Mesenchymal stem cell (in vitro differentiated cells and primary cell): ENCODE data around the gene DNMT1.

Experiments
- DNase-seq: peaks from one replicate; pipeline ENCODE4 v3.0.0-alpha.2; 2013
- H2AFZ ChIP-seq: one replicate; pipeline ENCODE4 v1.6.1; 2013; ENCODE audit warnings: low read depth, mild to moderate bottlenecking, control low read depth, inconsistent platforms, low read length, moderate library complexity
- H2AK5ac ChIP-seq: 2 replicates; pipeline ENCODE4 v1.6.1; 2013; ENCODE audit warnings: low read length, moderate library complexity, mild to moderate bottlenecking, inconsistent platforms; ENCODE audit not compliant: severe bottlenecking
- H2BK120ac ChIP-seq: one replicate; pipeline ENCODE4 v1.6.1; 2013; ENCODE audit warnings: low read depth, mild to moderate bottlenecking, inconsistent platforms, low read length, moderate library complexity
- H2BK12ac ChIP-seq, 2 experiments: one replicate each; pipeline ENCODE4 v1.6.1; 2013; ENCODE audit warnings: inconsistent platforms in 2 of 2, low read length in 2 of 2, mild to moderate bottlenecking in 2 of 2, moderate library complexity in 2 of 2, control low read depth in 1 of 2
- H2BK15ac ChIP-seq: one replicate; pipeline ENCODE4 v1.6.1; 2013; ENCODE audit warnings: mild to moderate bottlenecking, low read depth, inconsistent platforms; ENCODE audit not compliant: poor library complexity, severe bottlenecking
- H2BK5ac ChIP-seq: 2 replicates; pipeline ENCODE4 v1.6.1; 2013; ENCODE audit warnings: low read depth, mild to moderate bottlenecking, low read length, control low read depth, inconsistent platforms; ENCODE audit not compliant: poor library complexity, severe bottlenecking
- H3K14ac ChIP-seq, 2 experiments: one replicate each; pipeline ENCODE4 v1.6.1; 2013; ENCODE audit warnings: inconsistent platforms in 2 of 2, low read length in 2 of 2, control low read depth in 1 of 2, mild to moderate bottlenecking in 1 of 2, moderate library complexity in 1 of 2
- H3K18ac ChIP-seq, 2 experiments: one replicate each; pipeline ENCODE4 v1.6.1; 2013; ENCODE audit warnings: inconsistent platforms in 2 of 2, low read length in 2 of 2, control low read depth in 1 of 2, low read depth in 1 of 2, mild to moderate bottlenecking in 1 of 2
- H3K23ac ChIP-seq, 2 experiments: one replicate each; pipeline ENCODE4 v1.6.1; 2013; ENCODE audit warnings: inconsistent platforms in 2 of 2, low read length in 2 of 2, mild to moderate bottlenecking in 2 of 2, moderate library complexity in 2 of 2, control low read depth in 1 of 2
- H3K27ac ChIP-seq: 2 replicates; pipeline ENCODE4 v1.5.1; 2013; ENCODE audit warnings: mild to moderate bottlenecking, moderate library complexity, low read length, control low read depth, inconsistent platforms; ENCODE audit not compliant: poor library complexity, severe bottlenecking
- H3K27me3 ChIP-seq, 2 experiments: 2 replicates each; pipeline versions ENCODE4 v1.6.1 to v1.7.0; 2013; ENCODE audit warnings: low read length in 2 of 2, mild to moderate bottlenecking in 2 of 2, moderate library complexity in 2 of 2, control low read depth in 1 of 2, inconsistent platforms in 1 of 2; ENCODE audit not compliant: control insufficient read depth in 1 of 2, insufficient read depth in 1 of 2
- H3K36me3 ChIP-seq, 2 experiments: 2 replicates each; pipeline versions ENCODE4 v1.6.1 to v1.7.0; 2013; ENCODE audit warnings: low read length in 2 of 2, control low read depth in 1 of 2, inconsistent platforms in 1 of 2, low read depth in 1 of 2, mild to moderate bottlenecking in 1 of 2; ENCODE audit not compliant: insufficient read depth in 2 of 2, control insufficient read depth in 1 of 2
- H3K4ac ChIP-seq, 2 experiments: one replicate each; pipeline ENCODE4 v1.6.1; 2013; ENCODE audit warnings: inconsistent platforms in 2 of 2, low read length in 2 of 2, mild to moderate bottlenecking in 2 of 2, moderate library complexity in 2 of 2, control low read depth in 1 of 2, low read depth in 1 of 2
- H3K4me1 ChIP-seq: 2 replicates; pipeline ENCODE4 v1.6.1; 2013; ENCODE audit warnings: low read depth, low read length, control low read depth; ENCODE audit not compliant: control insufficient read depth, insufficient read depth
- H3K4me2 ChIP-seq: 2 replicates; pipeline ENCODE4 v1.6.1; 2013; ENCODE audit warnings: low read length, mild to moderate bottlenecking, inconsistent platforms; ENCODE audit not compliant: poor library complexity, severe bottlenecking
- H3K4me3 ChIP-seq, 2 experiments: 2 replicates each; pipeline versions ENCODE4 v1.5.1 to v1.7.0; 2013; ENCODE audit warnings: low read length in 2 of 2, mild to moderate bottlenecking in 2 of 2, control low read depth in 1 of 2, low read depth in 1 of 2; ENCODE audit not compliant: insufficient read depth in 1 of 2
- H3K79me1 ChIP-seq: replicated peaks from 2 replicates; pipeline ENCODE4 v1.6.1; 2013; ENCODE audit warnings: mild to moderate bottlenecking, control low read depth, low read length, inconsistent platforms; ENCODE audit not compliant: poor library complexity, severe bottlenecking
- H3K9ac ChIP-seq: 2 replicates; pipeline ENCODE4 v1.7.0; 2013; ENCODE audit warnings: mild to moderate bottlenecking, low read length, moderate library complexity
- H3K9me3 ChIP-seq: 2 replicates; pipeline ENCODE4 v1.7.0; 2013; ENCODE audit warnings: mild to moderate bottlenecking, low read length; ENCODE audit not compliant: control insufficient read depth
- H4K8ac ChIP-seq: one replicate; pipeline ENCODE4 v1.6.1; 2013; ENCODE audit warnings: inconsistent platforms, mild to moderate bottlenecking, low read length, moderate library complexity
- H4K91ac ChIP-seq: one replicate; pipeline ENCODE4 v1.6.1; 2013; ENCODE audit warnings: mild to moderate bottlenecking, low read length, inconsistent platforms
- WGBS: methylation state at CpG from one replicate; pipeline ENCODE4 v1.1.7; 2013; ENCODE audit warnings: mixed read lengths; 5-methylcytosine and 5-hydroxymethylcytosine counted together

Gene DNMT1

DNA sequence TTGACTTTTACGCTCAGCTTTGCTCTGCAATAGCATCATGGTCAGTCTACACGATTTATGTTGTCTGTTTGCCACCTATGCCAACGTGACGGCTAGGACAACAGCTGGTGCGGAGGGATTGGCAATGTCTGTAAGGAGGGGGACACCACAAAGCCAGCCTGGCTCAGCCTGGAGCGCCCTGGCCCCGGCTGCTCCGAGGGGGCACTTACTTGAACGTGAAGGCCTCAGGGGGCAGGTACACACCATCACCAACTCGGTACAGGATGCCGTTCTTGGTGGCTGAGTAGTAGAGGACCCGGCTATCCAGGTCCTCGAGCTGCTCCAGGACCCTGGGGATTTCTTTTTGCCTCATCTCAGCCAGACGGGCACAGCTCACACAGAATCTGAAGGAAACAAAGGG, 48.6 kb downstream of the DNMT1 start:
- Histone ChIP-seq H3K4me1 (no peaks in the 10 kb centered on the region), H3K18ac (no peak overlapping the region), H2AFZ (no peak overlapping the region), H3K14ac (no peak overlapping the region), H3K27me3 (no peaks in the 10 kb centered on the region), H2BK15ac (no peak overlapping the region), H4K8ac (no peak overlapping the region), H3K4me3 (no peak overlapping the region), H3K23ac (no peak overlapping the region), H2BK120ac (no peak overlapping the region), H3K9me3 (no peaks in the 10 kb centered on the region), H2AK5ac (no peak overlapping the region), H3K4ac (no peak overlapping the region), H2BK5ac (no peak overlapping the region), H3K9ac (no peak overlapping the region), H2BK12ac (no peak overlapping the region), H3K36me3 (peaks cover 78 to 86% of the 10 kb centered on the region in 2 experiments), H3K4me2 (no peak overlapping the region), H3K79me1 (peaks cover 23% of the 10 kb centered on the region), H4K91ac (no peak overlapping the region), H3K27ac (no peak overlapping the region)
- 96% methylated on average over 14 of the region's 14 CpGs for WGBS
- no peak for DNase-seq

DNA sequence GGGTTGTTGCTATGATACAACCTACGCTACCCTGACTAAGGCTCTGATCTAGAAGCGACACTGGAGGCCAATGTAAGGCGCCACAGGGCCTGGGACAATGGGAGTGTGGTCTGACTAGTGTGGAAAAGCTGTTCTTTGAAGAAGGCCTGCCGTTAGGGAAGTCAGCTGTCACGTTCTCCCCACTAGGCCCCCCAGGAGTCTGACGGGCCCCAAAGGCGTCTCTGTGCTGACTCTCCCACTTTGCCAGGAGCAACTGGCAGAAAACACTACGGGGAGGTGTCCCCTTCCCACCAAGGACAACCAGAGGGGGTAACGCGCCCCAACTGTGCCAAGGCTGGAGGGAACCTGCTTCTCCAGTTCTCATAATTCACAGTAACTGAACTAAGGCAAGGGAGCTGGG, 49.7 kb downstream of the DNMT1 start:
- DNase-seq: no peak
- Histone ChIP-seq H3K14ac (no peak overlapping the region), H3K9me3 (no peaks in the 10 kb centered on the region), H2BK5ac (no peak overlapping the region), H2AFZ (no peak overlapping the region), H2AK5ac (no peak overlapping the region), H3K4ac (no peak overlapping the region), H3K27me3 (no peaks in the 10 kb centered on the region), H3K4me1 (no peaks in the 10 kb centered on the region), H3K79me1 (peaks cover 23% of the 10 kb centered on the region), H2BK15ac (no peak overlapping the region), H3K27ac (no peak overlapping the region), H3K36me3 (peaks cover 76 to 84% of the 10 kb centered on the region in 2 experiments), H3K18ac (no peak overlapping the region), H2BK120ac (no peak overlapping the region), H3K23ac (no peak overlapping the region), H3K4me3 (no peak overlapping the region), H3K9ac (no peak overlapping the region), H4K91ac (no peak overlapping the region), H2BK12ac (no peak overlapping the region), H3K4me2 (no peak overlapping the region), H4K8ac (no peak overlapping the region)
- WGBS: 97% methylated on average over 10 of the region's 10 CpGs

DNA sequence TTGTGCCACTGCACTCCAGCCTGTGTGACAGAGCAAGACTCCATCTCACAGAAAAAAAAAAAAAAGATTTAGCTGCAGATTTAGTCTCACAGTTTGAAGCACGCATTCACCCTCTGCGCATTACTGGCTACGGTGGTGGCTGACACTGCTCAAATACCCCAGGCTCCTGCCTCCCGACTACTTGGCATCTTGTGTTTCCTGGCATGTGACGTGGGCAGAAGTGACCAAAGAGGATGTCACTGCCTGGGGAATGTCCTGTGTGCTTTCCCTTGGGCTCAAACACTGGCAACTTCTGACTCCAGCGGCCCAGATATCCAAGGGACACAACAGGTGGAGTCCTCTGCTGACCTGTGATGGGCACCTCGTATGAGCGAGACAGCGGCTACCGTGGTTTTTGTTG, 50.4 kb downstream of the DNMT1 start:
- Histone ChIP-seq H2AFZ (no peak overlapping the region), H3K4me2 (no peak overlapping the region), H3K9ac (no peak overlapping the region), H3K27me3 (no peaks in the 10 kb centered on the region), H3K4ac (no peak overlapping the region), H2BK15ac (no peak overlapping the region), H3K36me3 (peaks cover 79 to 84% of the 10 kb centered on the region in 2 experiments), H4K91ac (no peak overlapping the region), H2BK12ac (no peak overlapping the region), H2BK5ac (no peak overlapping the region), H3K9me3 (no peaks in the 10 kb centered on the region), H4K8ac (no peak overlapping the region), H3K14ac (no peak overlapping the region), H3K23ac (no peak overlapping the region), H3K79me1 (peaks cover 21% of the 10 kb centered on the region), H3K27ac (no peak overlapping the region), H3K18ac (no peak overlapping the region), H3K4me1 (no peaks in the 10 kb centered on the region), H3K4me3 (no peak overlapping the region), H2AK5ac (no peak overlapping the region), H2BK120ac (no peak overlapping the region)
- no peak for DNase-seq
- 98% methylated on average over 10 of the region's 10 CpGs for WGBS

DNA sequence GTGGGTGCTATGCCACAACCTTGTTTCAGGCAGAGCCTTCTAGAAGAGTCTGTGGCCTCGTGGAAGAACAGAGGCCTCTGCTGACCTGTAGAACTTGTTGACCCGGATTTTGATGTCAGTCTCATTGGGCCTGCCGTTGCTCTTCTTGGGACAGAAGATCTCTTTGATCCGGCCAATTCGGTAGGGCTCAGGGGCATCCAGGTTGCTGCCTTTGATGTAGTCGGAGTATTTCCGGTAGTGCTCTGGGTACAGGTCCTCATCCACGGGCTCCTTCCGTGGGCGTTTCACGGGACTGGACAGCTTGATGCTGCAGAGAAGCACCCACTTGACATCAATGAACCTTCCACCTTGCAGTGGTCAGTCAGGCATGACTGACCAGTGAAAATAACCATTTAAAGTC, 51.1 kb downstream of the DNMT1 start:
- Histone ChIP-seq H2AK5ac (no peak overlapping the region), H3K27ac (no peak overlapping the region), H3K9ac (no peak overlapping the region), H3K79me1 (peaks cover 24% of the 10 kb centered on the region), H2BK5ac (no peak overlapping the region), H3K9me3 (no peaks in the 10 kb centered on the region), H2BK15ac (no peak overlapping the region), H3K4me1 (no peaks in the 10 kb centered on the region), H3K4me3 (no peak overlapping the region), H3K4ac (no peak overlapping the region), H3K36me3 (peaks cover 79 to 85% of the 10 kb centered on the region in 2 experiments), H3K14ac (no peak overlapping the region), H3K23ac (no peak overlapping the region), H3K4me2 (no peak overlapping the region), H3K18ac (no peak overlapping the region), H4K8ac (no peak overlapping the region), H2AFZ (no peak overlapping the region), H4K91ac (no peak overlapping the region), H2BK120ac (no peak overlapping the region), H2BK12ac (no peak overlapping the region), H3K27me3 (no peaks in the 10 kb centered on the region)
- WGBS: 92% methylated on average over 9 of the region's 11 CpGs
- no peak for DNase-seq
